Choroid plexus epithelial cell (primary cell): ENCODE data around the gene SIGLEC5.

ENCODE experiments used
- DNase-seq: peaks from one replicate; pipeline ENCODE4 v3.0.0-alpha.2; 2010; ENCODE audit warnings: low read depth
- H3K4me3 ChIP-seq: 2 replicates; pipeline ENCODE4 v1.5.1; 2011; ENCODE audit warnings: low read depth, mild to moderate bottlenecking, control low read depth, low read length, moderate library complexity
- CTCF ChIP-seq: conservative IDR thresholded peaks from 2 replicates; pipeline ENCODE4 v1.5.1; 2011; ENCODE audit warnings: low read depth, mild to moderate bottlenecking, control low read depth, inconsistent platforms, low read length, moderate library complexity

The SIGLEC5 gene

GRCh38 chr19:51566489-51567100 is 63.6 kb downstream of the SIGLEC5 start:
- TF ChIP-seq CTCF, result no peak
- no peak for DNase-seq
- no peak overlapping the region for H3K4me3 ChIP-seq

- DNase-seq, result no peak
These were observed 64.6 kb downstream of the SIGLEC5 start for GRCh38 chr19:51565583-51565982.

GRCh38 chr19:51564791-51565190 is 65.4 kb downstream of the SIGLEC5 start:
- H3K4me3 ChIP-seq, result no peak overlapping the region
- DNase-seq, result no peak
- TF ChIP-seq CTCF, result no peak

More at GRCh38 chr19:51565583-51565982, 64.6 kb downstream of the SIGLEC5 start:
- TF ChIP-seq CTCF, result no peak
- no peak overlapping the region for H3K4me3 ChIP-seq
